Epithelial cell of esophagus (primary cell): ENCODE data around the gene NIPAL1.

ENCODE experiments used
- DNase-seq: peaks from one replicate; pipeline ENCODE4 v3.0.0; 2010; ENCODE audit warnings: low read depth
- H3K4me3 ChIP-seq: 2 replicates; pipeline ENCODE4 v1.5.1; 2011; ENCODE audit warnings: mild to moderate bottlenecking, low read length, control low read depth
- TF ChIP-seq, protein P1 (sequence below): IDR thresholded peaks from 2 replicates; pipeline ENCODE4 v1.5.1; 2011; ENCODE audit warnings: low read depth, mild to moderate bottlenecking, low read length, control low read depth, inconsistent platforms; ENCODE audit not compliant: insufficient read depth; ENCODE audit errors: missing control alignments

Gene NIPAL1

DNA sequence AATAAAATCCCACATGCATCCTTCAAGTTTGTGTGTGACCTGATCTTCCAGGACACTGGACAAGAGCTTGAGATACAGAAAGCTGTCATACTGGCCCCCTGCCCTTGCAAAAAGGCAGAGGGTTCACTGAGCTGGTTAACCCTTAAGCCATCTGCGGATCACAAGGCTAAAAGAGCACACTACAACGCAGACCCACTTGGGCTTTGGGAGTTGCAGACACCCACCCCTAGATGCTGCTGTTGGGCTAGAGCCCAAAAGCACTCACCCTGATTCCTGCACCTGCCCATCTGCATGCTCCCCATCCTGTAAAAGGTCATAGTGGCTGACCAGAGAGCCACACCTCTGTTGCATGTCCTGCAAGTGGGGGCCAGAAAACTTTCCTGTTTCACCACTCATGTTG lies 66.4 kb downstream of the NIPAL1 start:
- TF ChIP-seq, protein P1, sequence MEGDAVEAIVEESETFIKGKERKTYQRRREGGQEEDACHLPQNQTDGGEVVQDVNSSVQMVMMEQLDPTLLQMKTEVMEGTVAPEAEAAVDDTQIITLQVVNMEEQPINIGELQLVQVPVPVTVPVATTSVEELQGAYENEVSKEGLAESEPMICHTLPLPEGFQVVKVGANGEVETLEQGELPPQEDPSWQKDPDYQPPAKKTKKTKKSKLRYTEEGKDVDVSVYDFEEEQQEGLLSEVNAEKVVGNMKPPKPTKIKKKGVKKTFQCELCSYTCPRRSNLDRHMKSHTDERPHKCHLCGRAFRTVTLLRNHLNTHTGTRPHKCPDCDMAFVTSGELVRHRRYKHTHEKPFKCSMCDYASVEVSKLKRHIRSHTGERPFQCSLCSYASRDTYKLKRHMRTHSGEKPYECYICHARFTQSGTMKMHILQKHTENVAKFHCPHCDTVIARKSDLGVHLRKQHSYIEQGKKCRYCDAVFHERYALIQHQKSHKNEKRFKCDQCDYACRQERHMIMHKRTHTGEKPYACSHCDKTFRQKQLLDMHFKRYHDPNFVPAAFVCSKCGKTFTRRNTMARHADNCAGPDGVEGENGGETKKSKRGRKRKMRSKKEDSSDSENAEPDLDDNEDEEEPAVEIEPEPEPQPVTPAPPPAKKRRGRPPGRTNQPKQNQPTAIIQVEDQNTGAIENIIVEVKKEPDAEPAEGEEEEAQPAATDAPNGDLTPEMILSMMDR = no peak
- no peak for DNase-seq
- no peak overlapping the region for H3K4me3 ChIP-seq

DNA sequence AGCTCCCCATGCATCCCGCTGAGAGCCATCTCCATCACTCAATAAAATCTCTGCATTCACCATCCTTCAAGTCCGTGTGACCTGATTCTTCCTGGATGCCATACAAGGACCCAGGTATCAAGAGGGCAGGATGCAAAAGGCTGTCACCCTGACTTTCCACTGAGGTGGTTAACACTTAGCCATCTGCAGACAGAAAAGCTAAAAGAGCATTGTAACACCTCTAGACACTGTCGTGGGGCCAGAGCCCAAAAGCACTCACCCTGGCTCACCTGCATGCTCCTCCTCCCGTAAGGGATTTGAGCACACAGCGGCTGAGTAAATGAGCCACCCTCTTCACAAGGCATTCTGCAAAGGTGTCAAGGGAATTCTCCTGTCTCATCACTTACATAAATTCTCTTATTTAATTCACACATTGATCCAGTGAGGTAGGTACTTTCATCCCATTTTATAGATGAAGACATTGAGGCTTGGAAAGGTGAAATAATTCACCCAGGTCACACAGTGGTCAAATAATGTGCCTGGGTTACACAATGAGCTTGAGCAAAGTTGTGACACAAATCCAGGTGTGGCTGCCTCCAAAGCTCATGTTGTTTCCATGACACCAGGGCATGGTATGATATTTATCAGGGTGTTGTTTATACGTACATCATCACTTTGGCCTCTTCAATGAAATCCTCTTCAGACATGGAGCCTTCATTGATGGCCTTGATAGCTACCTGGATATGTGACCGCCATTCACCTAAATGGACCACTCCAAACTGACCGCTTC lies 69.4 kb downstream of the NIPAL1 start:
- peak; percentile 39 for DNase-seq
- no peak overlapping the region for H3K4me3 ChIP-seq
- TF ChIP-seq, protein P1 = no peak
